ENCODE data around the gene ZNF302.
"Not testable (repeated sequence)": the region's sequence is repeated elsewhere in the genome, so short reads cannot be mapped to it uniquely, and the experiment has no call there.

ZNF302 gene

DNA sequence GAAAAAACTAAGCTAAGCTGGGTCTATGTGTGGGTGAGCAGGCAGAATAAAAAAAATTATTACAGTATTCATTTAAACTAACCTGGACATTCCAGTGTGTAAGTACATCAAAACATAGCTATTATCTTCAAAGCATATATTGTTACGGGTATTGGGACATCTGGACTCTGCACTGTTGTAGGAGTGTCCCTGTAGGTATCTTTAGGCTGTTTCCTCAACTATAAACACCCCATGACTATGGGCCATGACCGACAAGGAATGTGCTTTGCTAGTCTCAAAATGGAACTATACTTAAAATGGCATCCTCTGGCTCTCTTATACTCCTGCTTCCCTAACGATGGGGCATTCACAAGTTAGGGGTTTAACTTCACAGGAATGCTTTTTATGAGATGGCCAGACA is 3.9 kb upstream of the ZNF302 start:
- no peak for DNase-seq

GRCh38 chr19:34675250-34675649 is 2.2 kb upstream of the ZNF302 start:
- DNase-seq = no peak

DNA sequence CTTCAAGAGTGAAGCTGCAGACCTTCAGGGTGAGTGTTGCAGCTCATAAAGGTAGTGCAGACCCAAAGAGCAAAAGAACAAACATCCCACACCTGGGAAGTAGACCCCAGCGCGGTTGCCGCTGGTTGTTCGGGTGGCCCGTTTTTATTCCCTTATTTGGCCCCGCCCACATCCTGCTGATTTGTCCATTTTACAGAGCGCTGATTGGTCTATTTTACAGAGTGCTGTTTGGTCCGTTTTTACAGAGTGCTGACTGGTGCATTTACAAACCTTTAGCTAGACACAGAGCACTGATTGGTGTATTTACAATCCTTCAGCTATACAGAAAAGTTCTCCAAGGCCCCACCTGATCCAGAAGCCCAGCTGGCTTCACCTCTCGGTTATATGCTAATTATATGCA is 1.6 kb upstream of the ZNF302 start:
- no peak for DNase-seq

DNA sequence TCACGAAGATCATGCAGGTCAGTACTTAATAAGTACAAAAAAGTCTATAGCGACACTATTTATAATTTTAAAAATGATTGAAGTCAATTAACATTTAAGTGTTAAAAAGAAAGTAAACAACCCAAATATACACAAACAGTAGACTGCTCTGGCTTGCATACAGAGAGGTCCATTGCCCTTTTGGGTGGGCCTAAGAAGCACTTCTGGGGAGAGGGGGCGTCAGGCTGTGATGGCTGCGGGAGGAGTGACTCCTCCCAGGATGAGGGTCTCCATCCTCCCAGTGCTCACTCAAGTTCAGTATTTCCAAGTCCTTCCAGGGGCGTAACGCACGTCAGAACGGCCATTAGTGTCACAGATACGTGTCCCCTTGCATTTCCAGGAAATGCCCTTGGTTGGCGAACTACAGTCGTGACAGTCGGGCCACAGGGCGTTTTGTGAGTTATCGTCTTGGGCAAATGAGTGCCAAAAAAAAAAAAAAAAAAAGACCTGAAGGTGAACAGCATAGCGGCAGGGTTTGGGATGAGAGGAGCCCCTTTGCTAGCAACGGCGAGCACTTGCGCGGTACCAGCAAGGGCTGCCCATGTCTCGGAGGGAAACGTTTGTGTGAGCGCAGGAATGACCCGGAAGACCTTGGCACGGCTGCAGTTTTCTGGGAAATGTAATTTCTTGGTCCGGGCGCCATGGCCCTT is 637 bp upstream of the ZNF302 start, which contains the start of gene SCGB2B2:
Gene SCGB2B2 (minus strand): TSS at position 463 of the 689 bp plus-strand sequence. CDS start 82,596 bp downstream, outside the sequence.
- DNase-seq = peak; percentile 89

DNA sequence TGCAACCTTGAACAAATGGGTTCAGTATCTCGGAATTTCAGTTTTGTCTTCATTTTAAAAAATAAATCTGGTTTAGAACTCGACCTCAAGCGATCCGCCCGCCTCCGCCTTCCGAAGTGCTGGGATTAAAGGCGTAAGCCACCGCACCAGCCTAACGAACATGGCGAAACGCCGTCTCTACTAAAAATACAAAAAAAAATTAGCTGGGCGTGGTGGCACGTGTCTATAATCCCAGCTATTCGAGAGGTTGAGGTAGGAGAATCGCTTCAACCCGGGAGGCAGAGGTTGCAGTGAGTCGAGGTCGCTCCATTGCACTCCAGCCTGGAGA is 571 bp downstream of the ZNF302 start:
- DNase-seq = no peak

- DNase-seq = no peak
Measured at GRCh38 chr19:34678421-34678820, 943 bp downstream of the ZNF302 start.

- no peak for DNase-seq
Measured at GRCh38 chr19:34681478-34681877, 4.0 kb downstream of the ZNF302 start.

GRCh38 chr19:34685266-34685665 is 7.8 kb downstream of the ZNF302 start:
- DNase-seq = not testable (repeated sequence)

DNA sequence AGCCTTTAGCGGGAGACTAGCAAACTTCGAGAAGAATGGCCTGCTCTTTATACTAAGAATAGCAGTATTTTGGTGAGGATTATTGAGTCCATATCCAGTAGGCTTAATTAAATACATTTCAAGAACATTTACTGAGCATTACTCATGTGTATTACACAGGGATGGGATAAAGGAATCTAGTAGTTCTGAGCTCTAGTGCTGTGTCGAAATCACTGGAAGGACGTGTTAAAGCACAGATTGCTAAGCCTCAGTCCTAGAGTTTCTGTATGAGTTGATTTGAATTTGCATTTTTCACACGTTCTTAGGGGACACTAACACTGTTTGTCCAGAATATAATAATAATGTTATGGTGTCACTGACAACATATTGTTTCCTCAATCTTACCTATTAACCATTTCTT is 9.0 kb downstream of the ZNF302 start:
- DNase-seq = no peak

- DNase-seq = no peak
Measured at GRCh38 chr19:34687348-34687747, 9.9 kb downstream of the ZNF302 start.

GRCh38 chr19:34688592-34688991 is 11.1 kb downstream of the ZNF302 start:
- no peak for DNase-seq

GRCh38 chr19:34690372-34690771 is 12.9 kb downstream of the ZNF302 start:
- no peak for DNase-seq

- DNase-seq = no peak
Measured at GRCh38 chr19:34692549-34692948, 15.1 kb downstream of the ZNF302 start.

DNA sequence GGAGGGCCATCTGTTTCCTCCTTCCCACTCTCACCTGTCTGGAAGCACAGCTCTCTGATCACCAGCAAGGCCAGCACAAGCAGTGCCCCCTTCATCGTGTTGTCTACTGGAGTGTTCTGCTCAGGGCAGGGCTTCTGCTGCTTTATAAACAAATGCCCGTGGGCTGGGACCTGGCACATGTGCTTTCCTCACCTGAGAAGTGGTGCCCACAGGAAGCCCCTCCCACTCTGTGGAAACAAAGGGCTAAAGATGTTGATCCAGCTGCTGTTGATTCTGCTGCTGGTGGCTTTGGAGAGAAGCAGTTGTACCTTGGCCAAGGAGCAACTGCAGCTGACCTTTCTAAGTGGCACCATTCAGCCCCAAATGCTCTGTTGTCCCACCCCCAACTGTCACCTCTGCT is 30.2 kb downstream of the ZNF302 start:
- no peak for DNase-seq

DNA sequence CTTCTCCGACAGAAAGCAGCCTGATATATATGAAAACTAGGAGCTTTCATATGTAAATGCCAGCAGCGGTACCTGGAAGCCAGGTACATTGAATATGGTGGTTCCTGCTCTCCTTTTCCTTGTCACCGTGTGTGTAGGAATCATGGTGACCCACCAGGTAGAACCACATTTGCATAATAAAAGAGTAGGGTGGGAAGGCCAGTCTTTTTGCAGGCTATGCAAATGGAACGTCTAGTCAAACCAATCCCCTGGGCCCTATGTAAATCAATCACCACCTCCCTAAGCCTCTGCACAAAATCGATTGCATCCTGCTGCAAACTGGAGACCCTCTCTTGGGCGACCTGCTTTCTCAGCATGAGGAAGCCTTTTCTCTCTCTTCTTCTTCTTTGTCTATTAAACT is 34.4 kb downstream of the ZNF302 start:
- DNase-seq = no peak

GRCh38 chr19:34712395-34713261 is 35.1 kb downstream of the ZNF302 start:
- peak; percentile 60 for DNase-seq

DNA sequence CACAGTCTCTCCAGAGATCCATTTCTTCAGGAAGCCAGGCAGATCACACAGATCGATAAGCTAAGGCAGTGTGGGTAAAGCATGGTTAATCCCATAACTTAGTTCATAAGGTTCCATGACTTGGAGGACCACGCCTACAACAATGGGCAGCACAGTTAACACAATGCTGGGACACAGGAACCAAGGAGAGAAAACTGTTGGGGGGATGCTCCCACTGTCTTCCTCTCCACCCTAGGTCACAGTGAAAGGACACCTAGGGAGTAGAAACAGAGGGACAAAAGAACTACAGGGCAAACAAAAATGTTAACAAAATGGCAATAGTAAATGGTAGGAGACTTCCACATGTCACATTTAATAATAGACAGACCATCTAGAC is 35.8 kb downstream of the ZNF302 start:
- no peak for DNase-seq

GRCh38 chr19:34715357-34715756 is 37.9 kb downstream of the ZNF302 start:
- no peak for DNase-seq

- no peak for DNase-seq
Measured at GRCh38 chr19:34722353-34722752, 44.9 kb downstream of the ZNF302 start.

GRCh38 chr19:34725400-34725799 is 47.9 kb downstream of the ZNF302 start:
- DNase-seq = no peak

- no peak for DNase-seq
Measured at GRCh38 chr19:34731019-34731829, 53.7 kb downstream of the ZNF302 start.

DNA sequence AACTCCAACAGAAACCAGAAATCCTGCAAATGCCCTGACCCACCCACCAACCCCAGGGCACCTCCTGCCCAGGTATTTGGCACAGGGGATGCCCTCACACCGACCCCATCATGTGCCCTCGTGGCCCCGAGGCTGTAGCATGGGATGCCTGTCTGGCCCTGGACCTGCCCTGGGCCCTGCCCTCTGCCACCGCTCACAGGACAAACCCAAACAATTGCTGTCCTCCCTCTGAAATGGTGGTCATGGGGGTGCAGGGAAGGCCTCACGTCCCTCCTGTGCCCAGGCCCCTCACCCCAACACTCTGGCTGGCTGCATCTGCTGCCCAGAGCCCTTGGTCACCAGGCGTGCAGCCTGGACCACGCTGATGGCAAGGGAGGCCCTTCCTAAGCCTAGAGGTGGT is 54.5 kb downstream of the ZNF302 start:
- no peak for DNase-seq

GRCh38 chr19:34732612-34733211 is 55.2 kb downstream of the ZNF302 start:
- no peak for DNase-seq

Data from fibroblast of skin of right biceps (primary cell).